HG02588 (cell line): ENCODE measurements around the gene HSD17B3.
"Not testable (repeated sequence)": the region's sequence is repeated elsewhere in the genome, so short reads cannot be mapped to it uniquely, and the experiment has no call there.

Source experiments
- ATAC-seq: cut with Tn5 transposase; IDR thresholded peaks from one replicate; pipeline ENCODE4 v1.9.1; 2021; ENCODE audit warnings: mild to moderate bottlenecking, moderate library complexity; ENCODE audit not compliant: unreplicated experiment

HSD17B3 gene

DNA sequence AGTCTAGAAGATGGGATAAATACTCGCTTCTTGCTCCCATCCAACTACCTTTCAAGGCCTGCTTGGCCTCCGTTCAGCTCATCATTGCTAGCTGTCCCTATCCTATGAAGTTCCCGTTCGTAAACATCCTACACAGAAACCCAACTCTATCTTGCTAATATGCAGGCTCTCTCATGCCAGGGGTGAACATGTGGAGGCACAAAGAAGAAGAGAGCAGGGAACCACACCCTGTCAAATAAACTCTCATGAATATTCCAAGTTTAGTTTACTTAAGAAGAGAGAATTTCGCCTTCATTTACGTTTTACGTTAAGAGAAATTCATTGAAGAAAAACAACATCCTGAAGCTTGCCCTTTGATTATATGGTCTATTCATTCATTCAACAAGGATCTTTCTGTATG, 7.9 kb upstream of the HSD17B3 start:
- ATAC-seq, result no peak

DNA sequence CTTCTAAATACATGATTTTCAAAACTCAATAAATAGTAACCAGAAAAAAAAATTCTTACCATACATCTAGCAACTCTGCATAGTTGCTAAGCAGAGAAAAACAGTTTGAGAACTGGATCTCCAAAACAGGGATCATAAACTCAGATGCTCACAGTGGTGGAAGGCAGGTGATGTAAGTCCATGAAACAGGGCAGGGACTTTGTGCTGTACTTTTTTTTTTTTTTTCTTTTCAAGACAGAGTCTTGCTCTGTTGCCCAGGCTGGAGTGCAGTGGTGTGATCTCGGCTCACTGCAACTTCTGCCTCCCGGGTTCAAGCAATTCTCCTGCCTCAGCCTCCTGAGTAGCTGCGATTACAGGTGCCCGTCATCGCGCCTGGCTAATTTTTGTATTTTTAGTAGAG, 5.0 kb upstream of the HSD17B3 start:
- not testable (repeated sequence) for ATAC-seq

- no peak for ATAC-seq
These were observed 3.2 kb upstream of the HSD17B3 start for GRCh38 chr9:96305171-96305570.

DNA sequence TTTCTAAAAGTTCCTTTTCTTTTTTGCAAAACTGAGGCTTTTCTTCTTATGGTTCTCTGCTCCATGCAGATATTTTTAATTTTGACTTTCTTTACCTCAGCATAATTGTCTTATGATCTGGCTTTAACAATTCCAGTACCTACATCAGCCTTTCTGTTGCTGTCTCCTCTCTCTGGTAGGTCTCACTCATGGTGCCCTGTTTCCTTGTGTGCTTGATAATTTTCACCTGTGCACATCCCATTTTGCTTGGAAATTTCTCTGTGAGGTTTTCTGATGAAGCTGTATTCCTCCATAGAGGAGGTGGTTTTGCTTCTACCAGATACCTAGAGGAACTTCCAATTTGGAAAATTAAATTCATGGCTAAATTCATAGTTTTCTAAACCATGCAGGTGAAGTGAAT, 2.3 kb upstream of the HSD17B3 start:
- ATAC-seq, result no peak

GRCh38 chr9:96299823-96300222, 2.2 kb downstream of the HSD17B3 start:
- no peak for ATAC-seq

- ATAC-seq, result no peak
These were observed 7.8 kb downstream of the HSD17B3 start for GRCh38 chr9:96294159-96294545.

DNA sequence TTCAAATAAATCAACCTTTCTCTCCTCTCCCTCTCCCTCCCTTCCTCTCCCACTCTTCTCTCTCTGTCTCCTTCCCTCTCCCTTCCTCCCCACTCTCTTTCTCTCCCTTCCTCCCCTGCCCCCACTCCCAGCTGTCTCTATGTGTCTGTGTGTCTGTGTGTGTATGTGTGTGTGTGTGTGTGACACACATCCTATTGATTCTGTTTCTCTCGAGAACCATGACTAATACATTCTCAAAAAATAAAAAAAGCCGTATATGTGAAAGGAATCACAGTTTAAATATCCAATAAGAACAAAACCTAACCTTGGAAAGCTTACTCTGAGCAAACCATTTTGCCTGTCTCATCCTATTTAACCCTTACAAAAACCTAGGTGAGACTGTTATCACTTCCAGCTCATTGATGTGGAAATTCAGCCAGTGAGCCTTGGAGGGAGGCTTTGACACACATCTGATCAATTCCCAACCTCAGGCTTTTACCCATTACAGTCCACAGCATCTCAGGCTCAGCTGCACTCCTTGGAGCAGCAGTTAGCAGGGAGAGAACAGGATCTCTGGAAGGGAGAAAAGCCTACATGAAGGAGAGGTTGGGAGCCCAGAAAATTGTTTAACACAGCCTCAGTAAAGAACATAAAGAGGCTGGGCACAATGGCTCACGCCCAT, 8.3 kb downstream of the HSD17B3 start:
- ATAC-seq, result no peak

GRCh38 chr9:96289392-96289791, 12.6 kb downstream of the HSD17B3 start:
- ATAC-seq, result no peak

DNA sequence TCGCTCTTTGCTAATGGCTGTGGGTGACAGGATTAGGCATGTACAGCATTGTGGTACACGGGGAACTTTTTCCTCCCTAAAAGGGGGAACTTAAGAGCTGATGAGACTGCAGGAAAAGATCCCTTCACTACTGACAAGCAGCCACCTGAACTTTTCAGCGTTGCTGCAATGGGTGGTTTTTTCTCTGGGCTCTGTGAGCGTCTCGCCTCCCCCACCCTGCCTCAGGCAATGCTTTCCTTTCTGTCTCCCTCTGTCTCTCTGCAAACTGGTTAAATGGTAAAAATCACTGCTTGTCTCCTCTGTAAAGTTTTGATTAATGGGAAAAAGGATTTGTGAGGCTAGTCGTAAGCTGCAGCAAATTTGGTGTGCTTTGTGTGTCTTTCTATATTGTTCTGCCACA, 20.3 kb downstream of the HSD17B3 start:
- ATAC-seq, result no peak

GRCh38 chr9:96279932-96280331, 22.0 kb downstream of the HSD17B3 start:
- no peak for ATAC-seq

- no peak for ATAC-seq
These were observed 27.0 kb downstream of the HSD17B3 start for GRCh38 chr9:96274939-96275338.

DNA sequence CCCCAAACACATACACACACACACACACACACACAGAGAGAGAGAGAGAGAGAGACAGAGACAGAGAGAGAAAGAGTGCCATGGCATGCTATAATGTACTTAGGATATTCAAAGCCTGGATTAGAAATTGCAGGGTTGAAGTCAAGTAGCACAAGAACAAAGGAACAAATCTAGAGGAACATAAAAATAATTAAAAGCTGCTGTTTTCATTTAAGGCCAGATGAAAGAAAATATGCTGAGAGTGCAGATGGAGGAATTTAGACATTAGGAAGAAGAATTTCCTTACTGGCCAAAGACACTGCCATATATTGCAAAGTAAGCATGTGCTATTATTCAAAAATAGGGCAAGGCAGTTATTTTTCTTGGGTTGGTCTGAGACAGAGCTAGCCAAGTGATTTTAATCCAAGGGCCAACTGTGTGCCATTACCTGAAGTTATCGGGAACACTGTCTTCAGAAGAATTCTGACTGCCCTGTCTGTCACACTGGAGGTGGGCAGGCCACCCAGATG, 31.7 kb downstream of the HSD17B3 start:
- no peak for ATAC-seq

DNA sequence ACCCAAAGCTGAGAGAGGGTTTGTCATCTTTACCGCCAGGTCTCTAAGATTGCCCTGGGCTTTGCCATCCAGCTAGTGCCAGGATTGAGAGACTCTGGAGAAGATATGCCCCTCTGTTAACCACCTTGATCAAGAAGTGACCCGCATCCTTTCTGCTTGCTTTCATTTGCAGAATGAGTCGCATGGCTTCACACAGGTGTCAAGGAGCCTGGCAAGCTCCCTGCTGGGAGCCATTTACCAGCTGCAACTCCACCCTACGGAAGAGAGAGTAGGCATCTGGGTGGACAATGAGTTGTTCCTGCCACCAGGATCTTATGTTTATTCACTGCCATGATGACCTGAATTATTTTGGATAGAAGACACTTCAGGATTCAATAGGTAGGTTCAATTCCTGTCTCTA, 43.0 kb downstream of the HSD17B3 start:
- no peak for ATAC-seq

DNA sequence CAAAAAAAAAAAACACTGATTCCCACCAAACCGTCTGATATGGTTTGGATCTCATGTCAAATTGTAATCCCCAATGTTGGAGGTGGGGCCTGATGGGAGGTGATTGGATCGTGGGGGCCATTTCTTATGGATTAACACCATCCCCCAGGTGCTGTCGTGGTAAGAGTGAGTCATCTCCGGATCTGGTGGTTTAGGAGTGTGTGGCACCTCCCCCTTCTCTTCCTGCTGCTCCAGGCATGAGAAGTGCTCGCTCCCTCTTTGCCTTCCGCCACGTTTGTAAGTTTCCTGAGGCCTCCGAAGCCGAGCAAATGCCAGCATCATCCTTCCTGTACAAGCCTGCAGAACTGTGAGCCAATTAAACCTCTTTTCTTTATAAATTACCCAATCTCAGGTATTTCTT, 45.2 kb downstream of the HSD17B3 start:
- ATAC-seq, result no peak

GRCh38 chr9:96255698-96256097, 46.3 kb downstream of the HSD17B3 start:
- ATAC-seq, result no peak

- no peak for ATAC-seq
These were observed 48.8 kb downstream of the HSD17B3 start for GRCh38 chr9:96253059-96253696.

GRCh38 chr9:96251451-96251850, 50.5 kb downstream of the HSD17B3 start:
- no peak for ATAC-seq

- no peak for ATAC-seq
These were observed 52.2 kb downstream of the HSD17B3 start for GRCh38 chr9:96249746-96250145.

- ATAC-seq, result no peak
These were observed 55.7 kb downstream of the HSD17B3 start for GRCh38 chr9:96246267-96246671.

- ATAC-seq, result no peak
These were observed 56.6 kb downstream of the HSD17B3 start for GRCh38 chr9:96245399-96245798.

DNA sequence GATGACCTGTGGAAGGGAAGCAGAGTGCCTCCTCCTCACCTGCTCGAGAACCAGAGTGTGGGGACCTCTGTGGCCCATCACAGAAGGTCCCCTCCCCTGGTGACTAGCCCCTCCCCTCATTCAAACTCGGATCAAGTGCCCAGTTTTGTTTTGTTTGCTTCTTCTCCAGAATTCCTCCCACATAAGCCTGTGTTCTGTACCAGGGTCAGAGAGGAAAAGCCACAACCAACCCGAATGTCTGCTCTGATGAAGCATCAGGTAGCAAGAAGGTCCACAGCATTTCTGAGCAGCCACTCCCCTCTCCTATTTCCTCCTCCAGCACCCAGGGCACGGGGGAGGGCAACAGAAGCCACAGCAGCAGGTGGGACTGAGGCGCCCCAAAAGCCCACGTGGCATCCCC, 58.2 kb downstream of the HSD17B3 start:
- ATAC-seq, result no peak

GRCh38 chr9:96242811-96243210, 59.2 kb downstream of the HSD17B3 start:
- no peak for ATAC-seq

- ATAC-seq, result no peak
These were observed 60.6 kb downstream of the HSD17B3 start for GRCh38 chr9:96241391-96241809.
